Epithelial cell of proximal tubule (primary cell): Measurements from ENCODE around the gene RSRP1. TPM values are rescaled to one million over a fixed set of nuclear protein-coding genes. Genes with fewer than 3 reads are reported as not detected.

Source experiments
- DNase-seq: peaks from one replicate; pipeline ENCODE4 v3.0.0-alpha.2; 2011; ENCODE audit warnings: low read depth
- H3K4me3 ChIP-seq: 2 replicates; pipeline ENCODE4 v1.5.1; 2011; ENCODE audit warnings: low read depth, mild to moderate bottlenecking, low read length
- total RNA-seq: library from RNA; depleted of rRNA; stranded (reverse); fragments of >200 nt; gene quantifications from 2 replicates; pipeline ENCODE4 v1.2.3, GENCODE V29; 2015
- TF ChIP-seq, protein P1 (sequence below): conservative IDR thresholded peaks from 2 replicates; pipeline ENCODE4 v1.5.1; 2012; ENCODE audit warnings: low read depth, mild to moderate bottlenecking, low read length

RSRP1 gene
- total RNA-seq, 1 donor from 2014 or later = 52.5 TPM

DNA sequence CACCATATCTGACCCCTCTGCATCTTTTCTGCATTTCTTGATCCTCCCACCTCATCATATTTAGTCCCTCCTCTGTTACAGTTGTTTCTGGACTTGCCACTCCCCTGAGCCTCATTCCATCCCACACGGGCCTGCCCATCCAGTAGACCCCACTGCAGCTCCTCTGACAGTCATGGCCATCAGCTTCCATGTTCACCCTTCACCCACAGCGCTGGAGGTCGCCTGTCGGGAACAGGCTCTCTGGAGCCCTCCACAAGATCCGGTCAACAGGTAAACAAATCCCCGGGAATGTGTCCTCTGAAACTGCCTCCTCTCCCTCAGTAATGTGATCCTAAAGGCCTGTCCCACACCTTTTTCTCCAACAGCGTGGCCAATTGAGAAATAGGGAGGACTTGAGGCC is 46.2 kb downstream of the RSRP1 start:
- no peak overlapping the region for H3K4me3 ChIP-seq
- TF ChIP-seq, protein P1, sequence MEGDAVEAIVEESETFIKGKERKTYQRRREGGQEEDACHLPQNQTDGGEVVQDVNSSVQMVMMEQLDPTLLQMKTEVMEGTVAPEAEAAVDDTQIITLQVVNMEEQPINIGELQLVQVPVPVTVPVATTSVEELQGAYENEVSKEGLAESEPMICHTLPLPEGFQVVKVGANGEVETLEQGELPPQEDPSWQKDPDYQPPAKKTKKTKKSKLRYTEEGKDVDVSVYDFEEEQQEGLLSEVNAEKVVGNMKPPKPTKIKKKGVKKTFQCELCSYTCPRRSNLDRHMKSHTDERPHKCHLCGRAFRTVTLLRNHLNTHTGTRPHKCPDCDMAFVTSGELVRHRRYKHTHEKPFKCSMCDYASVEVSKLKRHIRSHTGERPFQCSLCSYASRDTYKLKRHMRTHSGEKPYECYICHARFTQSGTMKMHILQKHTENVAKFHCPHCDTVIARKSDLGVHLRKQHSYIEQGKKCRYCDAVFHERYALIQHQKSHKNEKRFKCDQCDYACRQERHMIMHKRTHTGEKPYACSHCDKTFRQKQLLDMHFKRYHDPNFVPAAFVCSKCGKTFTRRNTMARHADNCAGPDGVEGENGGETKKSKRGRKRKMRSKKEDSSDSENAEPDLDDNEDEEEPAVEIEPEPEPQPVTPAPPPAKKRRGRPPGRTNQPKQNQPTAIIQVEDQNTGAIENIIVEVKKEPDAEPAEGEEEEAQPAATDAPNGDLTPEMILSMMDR = no peak
- no peak for DNase-seq

GRCh38 chr1:25199819-25200620 is 47.2 kb downstream of the RSRP1 start:
- TF ChIP-seq, protein P1 = no peak

GRCh38 chr1:25198663-25199252 is 48.5 kb downstream of the RSRP1 start:
- H3K4me3 ChIP-seq = no peak overlapping the region
- TF ChIP-seq, protein P1 = no peak
- no peak for DNase-seq

More at GRCh38 chr1:25199819-25200620, 47.2 kb downstream of the RSRP1 start:
- DNase-seq = no peak
- no peak overlapping the region for H3K4me3 ChIP-seq

GRCh38 chr1:25197982-25198662 is 49.1 kb downstream of the RSRP1 start:
- no peak overlapping the region for H3K4me3 ChIP-seq
- no peak for DNase-seq
- TF ChIP-seq, protein P1 = no peak

DNA sequence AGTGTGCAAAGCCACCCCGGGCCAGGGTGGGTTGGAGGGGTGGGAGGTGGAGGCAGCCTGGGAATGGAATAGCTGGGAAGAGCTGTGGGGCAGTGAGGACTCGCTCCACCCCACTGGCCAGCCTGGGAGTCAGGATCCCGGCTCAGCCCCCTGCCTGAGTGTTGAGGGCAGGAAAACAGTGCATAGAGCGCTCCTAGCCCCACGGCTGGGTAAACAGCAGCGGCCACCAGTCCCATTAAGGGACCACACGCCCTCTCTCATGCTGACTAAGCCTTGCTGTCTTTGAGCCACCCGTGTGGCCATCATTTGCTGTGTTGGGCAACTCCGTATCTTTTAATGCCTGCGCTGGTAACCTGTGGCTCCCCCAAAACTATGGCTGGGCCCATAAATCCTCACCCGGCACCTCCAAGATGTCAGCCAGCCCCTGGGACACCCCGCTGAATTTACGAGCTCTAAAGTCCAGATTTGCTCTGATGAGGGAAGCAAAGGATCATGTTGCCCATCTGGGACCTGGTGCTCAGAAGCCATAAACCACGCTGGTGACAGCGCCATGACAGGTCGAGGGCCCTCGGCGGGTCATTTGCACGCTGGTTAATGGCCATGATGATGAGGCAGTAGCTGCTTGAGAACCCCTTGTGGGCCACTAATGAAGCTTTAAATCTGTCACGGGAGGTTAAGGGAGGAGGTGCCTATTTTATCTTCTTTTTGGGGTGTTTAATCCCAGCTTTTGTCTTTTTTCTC is 49.8 kb downstream of the RSRP1 start:
- DNase-seq = no peak
- TF ChIP-seq, protein P1 = no peak
- H3K4me3 ChIP-seq = no peak overlapping the region

DNA sequence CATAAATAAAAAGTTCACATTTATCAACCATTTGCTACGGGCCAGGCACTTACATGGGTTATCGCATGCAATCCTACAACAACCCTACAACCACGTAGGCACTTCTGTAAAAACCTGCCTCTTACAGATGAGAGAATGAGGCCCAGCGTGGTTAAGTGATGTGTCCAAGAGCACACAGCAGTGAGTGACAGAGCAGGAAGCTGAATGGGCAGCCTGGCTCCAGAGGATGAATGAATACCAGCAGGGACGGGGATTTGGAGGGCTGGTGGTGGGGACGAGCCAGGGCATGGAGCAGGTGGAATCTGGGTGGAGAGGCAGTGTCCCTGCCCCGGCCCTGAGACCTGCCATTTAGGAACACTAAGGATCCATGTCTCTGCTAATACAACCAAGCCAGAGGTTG is 50.4 kb downstream of the RSRP1 start:
- TF ChIP-seq, protein P1 = no peak
- no peak for DNase-seq
- no peak overlapping the region for H3K4me3 ChIP-seq
